Muscle layer of colon (tissue), 2 donors: ENCODE results near the gene FAM222A.

ENCODE experiments used
- H3K27ac ChIP-seq: one replicate; pipeline ENCODE4 v1.7.0; 2013; ENCODE audit warnings: low read depth, mild to moderate bottlenecking, low read length, moderate library complexity
- H3K27me3 ChIP-seq, 2 donors: one replicate each; pipeline ENCODE4 v1.7.0; 2013; ENCODE audit warnings: low read length in 2 of 2, mild to moderate bottlenecking in 2 of 2; ENCODE audit not compliant: insufficient read depth in 2 of 2, control insufficient read depth in 1 of 2
- H3K36me3 ChIP-seq: one replicate; pipeline ENCODE4 v1.7.0; 2013; ENCODE audit warnings: mild to moderate bottlenecking, low read length; ENCODE audit not compliant: insufficient read depth
- H3K4me1 ChIP-seq: one replicate; pipeline ENCODE4 v1.7.0; 2013; ENCODE audit warnings: mild to moderate bottlenecking, low read length; ENCODE audit not compliant: insufficient read depth
- H3K4me3 ChIP-seq, 2 donors: one replicate each; pipeline ENCODE4 v1.7.0; 2013; ENCODE audit warnings: low read length in 2 of 2, low read depth in 1 of 2, mild to moderate bottlenecking in 1 of 2, moderate library complexity in 1 of 2
- H3K9ac ChIP-seq: one replicate; pipeline ENCODE4 v1.7.0; 2013; ENCODE audit warnings: low read length
- H3K9me3 ChIP-seq: one replicate; pipeline ENCODE4 v1.7.0; 2013; ENCODE audit warnings: mild to moderate bottlenecking, low read length
- donor health status: abdominal sarcoma.
- donor health status: Adenocarcinoma of cecum.

The FAM222A gene

DNA sequence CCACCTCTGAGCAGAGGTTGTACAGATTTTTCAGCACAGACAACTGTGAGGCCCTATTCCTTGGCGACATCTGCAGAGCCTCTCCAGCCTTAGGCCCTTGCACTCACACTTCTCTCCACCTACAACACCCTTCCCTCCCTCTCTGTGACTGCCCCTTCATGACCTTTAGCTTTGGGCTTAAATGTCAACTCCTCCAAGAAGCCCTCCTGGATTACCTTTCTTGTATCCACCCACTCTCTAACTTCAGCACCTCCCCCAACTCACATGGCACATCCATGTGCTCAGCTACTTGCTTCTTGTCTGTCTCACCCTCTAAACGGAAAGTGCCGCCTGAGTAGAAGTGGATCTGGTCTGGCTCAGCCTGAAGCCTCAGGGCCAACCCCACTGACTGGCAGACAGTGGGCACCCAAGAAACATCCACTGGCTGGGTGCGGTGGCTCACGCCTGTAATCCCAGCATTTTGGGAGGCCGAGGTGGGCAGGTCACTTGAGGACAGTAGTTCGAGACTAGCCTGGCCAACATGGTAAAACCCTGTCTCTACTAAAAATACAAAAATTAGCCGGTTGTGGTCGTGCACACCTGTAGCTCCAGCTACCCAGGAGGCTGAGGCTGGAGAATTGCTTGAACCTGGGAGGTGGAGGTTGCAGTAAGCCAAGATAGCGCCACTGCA is 97.5 kb downstream of the FAM222A start:
- Histone ChIP-seq H3K4me1 (no peaks in the 10 kb centered on the region), H3K9ac (no peak overlapping the region), H3K36me3 (no peaks in the 10 kb centered on the region), H3K9me3 (no peaks in the 10 kb centered on the region), H3K4me3 (no peak overlapping the region), H3K27me3 (no peaks in the 10 kb centered on the region), H3K27ac (no peak overlapping the region)

DNA sequence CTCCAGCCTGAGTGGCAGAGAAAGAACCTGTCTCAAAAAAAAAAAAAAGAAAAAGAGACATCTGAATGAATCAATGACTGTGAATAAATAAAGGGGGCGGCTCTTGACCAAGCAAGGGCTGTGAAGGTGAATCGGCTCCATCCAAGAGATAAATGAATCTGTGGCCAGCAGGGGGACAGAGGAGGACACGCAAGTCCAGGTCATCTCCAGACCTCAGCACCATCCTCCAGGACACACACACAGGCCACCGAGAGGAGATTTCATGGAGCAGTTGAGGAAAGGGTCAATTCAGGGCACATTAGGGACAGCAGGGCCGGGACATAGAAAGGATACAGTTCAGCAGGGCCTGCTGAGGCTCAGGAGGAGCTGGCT is 98.0 kb downstream of the FAM222A start:
- H3K4me3 ChIP-seq, result no peak overlapping the region
- no peak overlapping the region for H3K9ac ChIP-seq
- H3K27me3 ChIP-seq, result no peaks in the 10 kb centered on the region
- no peaks in the 10 kb centered on the region for H3K4me1 ChIP-seq
- H3K27ac ChIP-seq, result no peak overlapping the region
- H3K9me3 ChIP-seq, result no peaks in the 10 kb centered on the region
- no peaks in the 10 kb centered on the region for H3K36me3 ChIP-seq

DNA sequence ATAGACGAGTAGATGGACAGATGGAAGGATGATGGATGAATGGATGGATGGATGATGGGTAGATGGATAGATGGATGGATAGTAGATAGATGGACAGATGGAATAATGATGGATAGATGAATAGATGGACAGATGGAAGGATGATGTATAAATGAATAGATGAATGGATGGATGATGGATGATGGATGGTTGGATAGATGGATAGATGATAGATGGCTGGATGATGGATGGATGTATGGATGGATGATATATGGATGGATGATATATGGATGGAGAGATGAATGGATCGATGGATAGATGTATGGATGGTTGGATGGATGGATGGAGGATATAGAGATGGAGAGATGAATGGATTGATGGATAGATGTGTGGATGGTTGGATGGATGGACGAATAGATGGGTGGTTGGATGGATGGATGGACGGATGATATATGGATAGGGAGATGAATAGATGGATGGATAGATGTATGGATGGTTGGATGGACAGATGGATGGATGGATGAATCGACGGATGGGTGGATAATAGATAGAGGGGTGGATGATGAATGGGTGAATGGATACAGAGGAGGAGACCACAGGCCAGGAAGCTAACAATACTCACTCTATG is 100.3 kb downstream of the FAM222A start:
- Histone ChIP-seq H3K36me3 (no peaks in the 10 kb centered on the region), H3K4me1 (no peaks in the 10 kb centered on the region), H3K4me3 (no peak overlapping the region), H3K27ac (no peak overlapping the region), H3K27me3 (no peaks in the 10 kb centered on the region), H3K9ac (no peak overlapping the region), H3K9me3 (no peaks in the 10 kb centered on the region)

GRCh38 chr12:109814600-109815150 is 101.0 kb downstream of the FAM222A start:
- Histone ChIP-seq H3K36me3 (no peaks in the 10 kb centered on the region), H3K4me1 (no peaks in the 10 kb centered on the region), H3K9ac (no peak overlapping the region), H3K27me3 (no peaks in the 10 kb centered on the region), H3K4me3 (no peak overlapping the region), H3K9me3 (no peaks in the 10 kb centered on the region), H3K27ac (no peak overlapping the region)

- Histone ChIP-seq H3K4me1 (no peaks in the 10 kb centered on the region), H3K27ac (no peak overlapping the region), H3K4me3 (no peak overlapping the region), H3K36me3 (no peaks in the 10 kb centered on the region), H3K9ac (no peak overlapping the region), H3K9me3 (no peaks in the 10 kb centered on the region), H3K27me3 (no peaks in the 10 kb centered on the region)
Measured at GRCh38 chr12:109815225-109815624, 101.6 kb downstream of the FAM222A start.

DNA sequence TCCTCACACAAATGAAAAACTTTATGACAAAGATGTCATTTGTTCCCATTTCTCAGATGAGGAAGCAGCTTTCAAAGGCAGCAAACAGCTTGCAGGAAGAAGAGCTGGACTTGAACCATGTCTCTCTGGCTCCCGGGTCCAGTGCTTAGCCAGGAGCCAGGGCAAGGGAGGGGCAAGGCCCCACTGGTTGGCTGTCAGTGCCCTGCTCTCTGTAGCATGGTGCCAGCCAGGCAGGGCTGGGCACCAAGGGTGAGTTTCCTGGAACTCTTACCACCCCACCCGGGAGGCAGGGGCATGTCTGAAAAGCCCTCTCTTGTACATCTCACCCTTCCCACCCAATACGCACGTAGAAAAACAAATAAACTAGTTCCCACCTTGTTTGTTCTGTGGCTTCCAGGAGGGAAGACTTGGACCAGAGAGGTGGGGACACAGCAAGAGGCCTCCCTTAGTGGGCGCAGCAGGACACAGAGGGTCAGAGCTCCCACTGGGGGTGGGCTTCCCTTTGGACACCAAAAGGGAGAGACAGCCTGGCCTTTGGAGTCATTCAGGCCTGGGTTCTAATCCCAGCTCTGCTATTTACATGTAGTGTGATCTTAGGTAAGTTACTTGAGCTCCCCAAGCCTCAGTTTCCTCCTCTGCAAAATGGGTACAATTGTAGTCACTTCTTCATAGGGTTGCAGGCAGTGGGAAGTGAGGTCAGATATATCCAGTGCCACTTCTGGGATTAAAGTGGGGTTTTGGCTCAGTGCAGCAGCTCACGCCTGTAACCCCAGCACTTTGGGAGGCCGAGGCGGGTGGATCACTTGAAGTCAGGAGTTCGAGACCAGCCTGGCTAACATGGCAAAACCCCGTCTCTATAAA is 102.4 kb downstream of the FAM222A start:
- no peak overlapping the region for H3K27ac ChIP-seq
- H3K9ac ChIP-seq, result no peak overlapping the region
- no peaks in the 10 kb centered on the region for H3K27me3 ChIP-seq
- no peak overlapping the region for H3K4me3 ChIP-seq
- no peaks in the 10 kb centered on the region for H3K36me3 ChIP-seq
- no peaks in the 10 kb centered on the region for H3K9me3 ChIP-seq
- no peaks in the 10 kb centered on the region for H3K4me1 ChIP-seq

- H3K36me3 ChIP-seq, result no peaks in the 10 kb centered on the region
- H3K27me3 ChIP-seq, result no peaks in the 10 kb centered on the region
- no peaks in the 10 kb centered on the region for H3K4me1 ChIP-seq
- H3K9me3 ChIP-seq, result no peaks in the 10 kb centered on the region
- no peak overlapping the region for H3K9ac ChIP-seq
- no peak overlapping the region for H3K27ac ChIP-seq
- H3K4me3 ChIP-seq, result no peak overlapping the region
Measured at GRCh38 chr12:109816870-109817269, 103.2 kb downstream of the FAM222A start.

DNA sequence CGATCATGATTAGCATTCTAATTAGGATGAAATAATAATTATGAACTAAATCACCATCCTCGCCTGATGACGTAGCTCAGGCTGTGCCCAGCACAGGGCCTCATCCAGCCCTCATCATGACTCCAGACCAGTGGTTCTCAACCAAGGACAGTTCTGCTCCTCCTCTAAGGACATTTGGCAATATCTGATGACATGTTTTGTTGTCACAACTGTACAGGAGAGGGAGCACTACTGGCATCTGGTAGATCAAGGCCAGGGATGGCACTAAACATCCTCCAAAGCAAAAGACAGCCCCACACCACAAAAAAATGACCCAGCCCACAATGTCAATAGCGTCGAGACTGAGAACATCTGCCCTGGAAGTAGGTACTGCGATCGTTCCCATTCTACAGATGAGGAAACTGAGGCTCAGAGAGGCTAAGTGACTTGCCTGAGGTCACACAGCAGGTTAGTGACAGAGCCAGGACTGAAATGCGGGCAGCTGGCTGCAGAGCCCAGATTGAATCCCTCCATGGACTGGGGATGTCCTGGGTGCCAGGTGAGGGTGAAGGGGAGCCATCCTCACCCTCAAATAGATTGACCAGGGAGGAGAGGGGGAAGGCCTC is 104.1 kb downstream of the FAM222A start:
- no peak overlapping the region for H3K9ac ChIP-seq
- H3K27me3 ChIP-seq, result no peaks in the 10 kb centered on the region
- H3K4me1 ChIP-seq, result no peaks in the 10 kb centered on the region
- no peak overlapping the region for H3K27ac ChIP-seq
- H3K36me3 ChIP-seq, result no peaks in the 10 kb centered on the region
- H3K4me3 ChIP-seq, result no peak overlapping the region
- H3K9me3 ChIP-seq, result no peaks in the 10 kb centered on the region

GRCh38 chr12:109818253-109818652 is 104.6 kb downstream of the FAM222A start:
- H3K27me3 ChIP-seq, result no peaks in the 10 kb centered on the region
- H3K27ac ChIP-seq, result no peak overlapping the region
- H3K9ac ChIP-seq, result no peak overlapping the region
- no peak overlapping the region for H3K4me3 ChIP-seq
- H3K4me1 ChIP-seq, result no peaks in the 10 kb centered on the region
- no peaks in the 10 kb centered on the region for H3K36me3 ChIP-seq
- H3K9me3 ChIP-seq, result no peaks in the 10 kb centered on the region

DNA sequence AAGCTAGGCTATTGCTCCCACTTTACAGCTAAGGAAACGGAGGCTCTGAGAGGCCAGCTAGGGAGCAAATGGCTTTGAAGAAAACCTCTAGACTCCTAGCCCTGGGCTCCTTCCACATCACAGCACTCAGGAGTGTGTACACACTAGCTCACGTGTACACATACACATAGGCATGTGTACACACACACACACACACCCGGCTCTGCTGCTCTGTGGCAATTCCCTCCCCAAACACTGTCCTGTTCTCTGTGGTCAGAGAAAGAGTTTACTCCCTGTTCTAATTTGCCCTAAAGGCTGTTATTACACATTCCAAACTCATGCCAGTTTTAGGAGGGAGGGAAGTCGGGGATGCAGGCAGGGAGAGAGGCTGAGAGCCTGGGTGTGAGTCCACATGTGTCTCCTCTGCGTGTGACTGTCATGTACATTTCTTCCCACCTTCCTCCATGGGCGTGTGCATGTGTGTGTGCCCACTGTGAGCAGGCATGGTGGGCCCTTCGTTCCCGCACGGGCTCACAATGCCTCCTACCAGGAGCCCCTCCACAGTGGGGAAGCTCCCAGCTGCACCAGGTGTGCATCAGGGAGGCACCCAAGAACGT is 105.4 kb downstream of the FAM222A start:
- no peak overlapping the region for H3K9ac ChIP-seq
- H3K4me1 ChIP-seq, result no peaks in the 10 kb centered on the region
- H3K36me3 ChIP-seq, result no peaks in the 10 kb centered on the region
- no peak overlapping the region for H3K27ac ChIP-seq
- no peaks in the 10 kb centered on the region for H3K9me3 ChIP-seq
- H3K4me3 ChIP-seq, result no peak overlapping the region
- no peaks in the 10 kb centered on the region for H3K27me3 ChIP-seq
